ENCODE results near the gene ORMDL1.

GRCh38 chr2:189799531-189799930, 15.4 kb upstream of the ORMDL1 start:
- TF ChIP-seq, protein P1, sequence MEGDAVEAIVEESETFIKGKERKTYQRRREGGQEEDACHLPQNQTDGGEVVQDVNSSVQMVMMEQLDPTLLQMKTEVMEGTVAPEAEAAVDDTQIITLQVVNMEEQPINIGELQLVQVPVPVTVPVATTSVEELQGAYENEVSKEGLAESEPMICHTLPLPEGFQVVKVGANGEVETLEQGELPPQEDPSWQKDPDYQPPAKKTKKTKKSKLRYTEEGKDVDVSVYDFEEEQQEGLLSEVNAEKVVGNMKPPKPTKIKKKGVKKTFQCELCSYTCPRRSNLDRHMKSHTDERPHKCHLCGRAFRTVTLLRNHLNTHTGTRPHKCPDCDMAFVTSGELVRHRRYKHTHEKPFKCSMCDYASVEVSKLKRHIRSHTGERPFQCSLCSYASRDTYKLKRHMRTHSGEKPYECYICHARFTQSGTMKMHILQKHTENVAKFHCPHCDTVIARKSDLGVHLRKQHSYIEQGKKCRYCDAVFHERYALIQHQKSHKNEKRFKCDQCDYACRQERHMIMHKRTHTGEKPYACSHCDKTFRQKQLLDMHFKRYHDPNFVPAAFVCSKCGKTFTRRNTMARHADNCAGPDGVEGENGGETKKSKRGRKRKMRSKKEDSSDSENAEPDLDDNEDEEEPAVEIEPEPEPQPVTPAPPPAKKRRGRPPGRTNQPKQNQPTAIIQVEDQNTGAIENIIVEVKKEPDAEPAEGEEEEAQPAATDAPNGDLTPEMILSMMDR (IDR thresholded peaks at IDR 0.05), result no peak
- no peak for TF ChIP-seq POLR2A (IDR thresholded peaks at IDR 0.05)

All from transverse colon (tissue), 3 donors.